Stimulated activated CD4-positive, alpha-beta T cell treated with anti-CD3 and anti-CD28 coated beads, Interleukin-4, amount 100 ng/mL, for 24 hours (primary cell): Measurements from ENCODE around the gene MYH7.
"Not testable (repeated sequence)": the region's sequence is repeated elsewhere in the genome, so short reads cannot be mapped to it uniquely, and the experiment has no call there.

Experiments used
- DNase-seq: peaks from one replicate; pipeline ENCODE4 v3.0.0-alpha.2; 2020

Gene MYH7

DNA sequence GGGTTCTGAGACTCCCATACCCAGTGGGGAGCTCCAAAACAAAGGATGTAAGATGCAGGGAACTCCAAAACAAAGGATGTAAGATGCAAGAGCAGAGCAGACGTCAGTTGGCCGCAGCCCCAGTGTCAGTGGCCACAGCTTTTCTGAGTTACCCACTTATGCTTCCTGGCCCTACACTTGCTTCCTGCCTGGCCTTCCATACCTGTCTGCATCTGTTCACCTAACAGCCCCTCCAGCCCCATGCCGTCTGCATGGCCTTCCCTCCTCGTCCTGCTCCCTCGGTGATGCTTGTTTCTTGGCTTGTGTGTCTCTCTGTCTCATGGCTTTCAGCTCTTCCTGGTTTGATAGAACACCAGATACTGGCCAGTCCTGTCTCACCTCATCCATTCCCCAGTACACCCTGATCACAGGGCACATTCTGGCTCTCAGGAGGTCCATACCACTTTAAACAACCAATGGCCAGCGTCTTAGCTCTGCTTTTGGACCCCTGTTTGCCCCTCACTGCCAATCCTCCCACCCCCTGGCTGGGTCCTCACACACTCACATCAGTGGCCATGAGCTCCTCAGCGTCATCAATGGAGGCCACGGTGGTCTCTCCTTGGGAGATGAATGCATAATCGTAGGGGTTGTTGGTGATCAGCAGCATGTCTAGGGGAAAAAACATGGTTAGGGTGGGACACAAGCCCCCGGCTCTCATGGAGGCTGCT, 5.3 kb downstream of the MYH7 start:
- no peak for DNase-seq

GRCh38 chr14:23428686-23429495, 6.6 kb downstream of the MYH7 start:
- DNase-seq, result no peak

DNA sequence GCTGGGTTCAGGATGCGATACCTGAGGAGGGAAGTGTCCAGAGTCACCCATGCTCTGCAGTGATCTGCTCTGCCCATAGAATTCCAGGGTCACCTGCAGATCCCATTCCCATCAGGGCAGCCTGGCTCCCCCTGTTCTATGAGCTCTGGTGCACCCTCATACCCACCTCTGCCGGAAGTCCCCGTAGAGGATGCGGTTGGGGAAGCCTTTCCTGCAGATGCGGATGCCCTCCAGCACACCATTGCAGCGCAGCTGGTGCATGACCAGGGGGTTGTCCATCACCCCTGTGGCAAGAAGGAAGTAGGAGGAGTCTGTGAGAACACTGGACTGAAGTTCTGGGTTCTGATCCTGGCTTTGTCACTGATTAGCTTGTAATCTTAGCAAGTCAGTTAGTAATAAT, 9.7 kb downstream of the MYH7 start:
- not testable (repeated sequence) for DNase-seq

- no peak for DNase-seq
These were observed 10.3 kb downstream of the MYH7 start for GRCh38 chr14:23425169-23425568.

GRCh38 chr14:23423657-23424056, 11.8 kb downstream of the MYH7 start:
- DNase-seq, result no peak

GRCh38 chr14:23421594-23421993, 13.9 kb downstream of the MYH7 start:
- DNase-seq, result no peak

DNA sequence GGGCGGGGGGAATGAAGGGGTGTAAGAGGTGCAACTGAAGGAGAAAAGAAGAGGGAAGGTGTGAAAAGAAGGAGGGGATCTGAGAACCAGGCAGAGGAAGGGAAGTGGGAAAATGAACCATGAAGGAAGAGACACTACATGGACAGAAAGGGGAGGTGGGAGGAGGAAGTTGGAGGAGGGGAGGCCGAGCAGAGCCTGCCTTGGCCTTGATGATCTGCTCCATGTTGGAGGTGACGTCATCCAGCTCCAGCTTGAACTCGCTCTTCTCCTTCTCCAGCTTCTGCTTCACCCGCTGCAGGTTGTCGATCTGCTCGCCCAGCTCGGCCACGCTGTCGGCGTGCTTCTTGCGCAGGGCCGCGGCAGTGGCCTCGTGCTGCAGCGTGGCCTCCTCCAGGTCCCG, 15.8 kb downstream of the MYH7 start:
- DNase-seq, result not testable (repeated sequence)

GRCh38 chr14:23418021-23418420, 17.4 kb downstream of the MYH7 start:
- DNase-seq, result no peak

DNA sequence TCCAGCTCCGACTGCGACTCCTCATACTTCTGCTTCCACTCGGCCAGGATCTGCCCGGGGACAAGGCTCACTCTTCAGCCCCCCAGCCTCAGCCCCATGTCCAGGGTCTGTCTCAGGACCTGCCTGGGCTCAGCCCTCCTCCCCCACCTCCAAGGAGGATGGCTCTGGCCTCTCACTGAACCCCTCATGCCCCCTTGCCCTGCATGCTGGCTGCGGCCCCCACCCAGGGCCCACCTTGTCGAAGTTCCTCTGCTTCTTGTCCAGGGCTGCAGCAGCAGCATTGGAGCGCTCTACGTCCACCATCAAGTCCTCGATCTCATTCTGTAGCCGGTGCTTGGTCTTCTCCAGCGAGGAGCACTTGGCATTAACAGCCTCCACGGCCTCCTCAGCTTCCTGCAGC, 18.2 kb downstream of the MYH7 start:
- not testable (repeated sequence) for DNase-seq

DNA sequence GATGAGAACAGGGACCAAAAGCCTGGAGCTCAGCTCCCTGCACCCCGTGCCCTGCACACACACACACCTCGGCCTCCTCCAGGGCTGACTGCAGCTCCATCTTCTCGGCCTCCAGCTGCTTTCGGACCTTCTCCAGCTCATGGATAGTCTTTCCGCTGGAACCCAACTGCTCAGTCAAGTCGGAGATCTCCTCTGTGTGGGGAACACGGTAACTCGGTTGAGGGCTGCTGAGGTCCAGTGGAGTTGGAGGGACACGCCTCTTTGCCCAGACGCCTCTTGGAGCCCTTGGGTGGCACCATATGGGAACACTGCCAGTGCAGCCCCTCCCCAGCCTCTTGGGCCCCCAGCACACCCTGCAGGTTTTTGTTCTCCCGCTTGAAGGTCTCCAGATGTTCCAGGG, 18.7 kb downstream of the MYH7 start:
- DNase-seq, result no peak

DNA sequence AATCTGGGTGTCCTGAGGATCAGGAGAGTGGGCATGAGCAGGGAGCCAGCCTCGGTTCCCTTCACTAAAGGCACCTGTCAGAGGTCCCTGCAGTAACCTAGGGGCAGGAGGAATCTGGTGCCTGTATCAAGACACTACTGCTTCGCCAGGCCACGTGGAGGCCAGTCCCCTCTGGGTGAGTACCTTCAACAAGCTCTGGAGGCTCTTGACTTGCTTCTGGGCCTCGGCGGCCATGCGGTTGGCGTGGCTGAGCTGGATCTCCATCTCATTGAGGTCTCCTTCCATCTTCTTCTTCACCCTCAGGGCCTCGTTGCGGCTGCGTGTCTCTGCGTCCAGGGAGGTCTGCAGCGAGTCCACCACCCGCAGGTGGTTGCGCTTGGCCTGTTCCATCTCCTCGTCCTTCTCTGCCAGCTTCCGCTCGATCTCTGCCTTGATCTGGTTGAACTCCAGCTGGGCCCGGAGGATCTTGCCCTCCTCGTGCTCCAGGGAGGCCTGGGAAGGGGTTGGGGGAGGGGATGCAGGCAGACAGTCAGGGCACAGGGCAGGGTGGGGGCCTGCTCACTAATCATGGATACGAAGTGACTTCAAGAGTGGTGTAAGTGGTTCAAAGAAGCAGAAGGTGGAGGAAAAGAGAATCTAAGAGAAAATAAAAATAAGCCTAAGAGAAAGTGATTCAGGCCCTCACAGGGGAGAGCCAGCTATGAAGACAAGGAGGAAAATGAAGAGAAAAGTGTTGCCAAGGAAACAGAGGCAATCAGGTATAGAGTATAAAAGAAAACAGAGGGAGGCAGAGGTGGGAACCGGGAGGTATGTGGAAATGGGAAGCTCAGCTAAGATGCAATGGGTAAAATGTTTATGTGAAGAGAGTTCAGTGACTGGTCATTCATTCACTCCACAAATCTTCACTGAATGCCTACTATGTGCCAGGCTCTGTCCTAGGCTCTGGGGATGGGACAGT, 19.4 kb downstream of the MYH7 start:
- DNase-seq, result no peak

DNA sequence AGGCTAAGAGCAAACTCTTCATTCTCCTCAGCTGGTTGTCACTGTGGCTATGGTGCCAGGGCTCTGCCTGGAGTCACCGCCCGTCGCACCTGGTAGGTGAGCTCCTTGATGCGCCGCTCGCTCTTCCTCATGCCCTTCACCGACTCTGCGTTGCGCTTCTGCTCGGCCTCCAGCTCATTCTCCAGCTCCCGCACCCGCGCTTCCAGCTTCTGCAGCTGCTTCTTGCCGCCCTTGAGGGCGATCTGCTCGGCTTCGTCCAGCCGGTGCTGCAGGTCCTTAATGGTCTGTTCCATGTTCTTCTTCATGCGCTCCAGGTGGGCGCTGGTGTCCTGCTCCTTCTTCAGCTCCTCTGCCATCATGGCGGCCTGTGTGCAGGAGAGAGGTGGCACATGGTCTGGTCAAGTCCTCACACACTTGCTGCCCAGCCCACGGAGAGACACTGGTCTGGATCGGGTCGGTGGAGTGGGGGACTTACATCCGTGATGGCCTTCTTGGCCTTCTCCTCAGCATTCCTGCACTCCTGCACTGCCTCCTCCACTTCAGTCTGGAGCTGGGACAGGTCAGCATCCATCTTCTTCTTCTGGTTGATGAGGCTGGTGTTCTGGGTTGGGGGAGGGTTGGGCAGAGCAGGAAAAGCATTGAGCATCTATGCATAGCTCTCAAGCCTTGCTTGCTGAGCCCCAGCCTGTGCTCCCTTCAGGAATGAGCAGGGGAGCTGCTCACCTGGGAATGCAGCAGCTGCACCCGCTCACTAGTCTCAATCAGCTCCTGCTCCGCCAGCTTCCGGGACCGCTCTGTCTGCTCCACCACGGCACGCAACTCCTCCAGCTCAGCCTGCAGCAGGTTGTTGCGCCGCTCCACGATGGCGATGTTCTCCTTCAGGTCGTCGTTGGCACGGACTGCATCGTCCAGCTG, 20.3 kb downstream of the MYH7 start:
- DNase-seq, result no peak

- DNase-seq, result no peak
These were observed 21.2 kb downstream of the MYH7 start for GRCh38 chr14:23414254-23414653.

DNA sequence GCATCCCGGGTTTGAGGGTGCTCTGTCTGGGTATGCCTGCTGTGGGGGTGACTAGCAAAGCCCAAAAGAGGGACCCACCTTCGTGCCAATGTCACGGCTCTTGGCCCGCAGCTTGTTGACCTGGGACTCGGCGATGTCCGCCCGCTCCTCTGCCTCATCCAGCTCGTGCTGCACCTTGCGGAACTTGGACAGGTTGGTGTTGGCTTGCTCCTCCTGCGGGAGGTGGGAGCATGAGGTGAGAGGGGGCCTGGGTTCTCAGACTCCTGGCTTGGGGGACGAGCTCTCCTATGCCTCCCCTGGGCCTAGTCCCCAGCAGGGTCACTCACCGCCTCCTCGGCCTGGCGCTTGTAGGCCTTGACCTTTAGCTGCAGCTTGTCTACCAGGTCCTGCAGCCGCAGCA, 21.8 kb downstream of the MYH7 start:
- DNase-seq, result no peak

DNA sequence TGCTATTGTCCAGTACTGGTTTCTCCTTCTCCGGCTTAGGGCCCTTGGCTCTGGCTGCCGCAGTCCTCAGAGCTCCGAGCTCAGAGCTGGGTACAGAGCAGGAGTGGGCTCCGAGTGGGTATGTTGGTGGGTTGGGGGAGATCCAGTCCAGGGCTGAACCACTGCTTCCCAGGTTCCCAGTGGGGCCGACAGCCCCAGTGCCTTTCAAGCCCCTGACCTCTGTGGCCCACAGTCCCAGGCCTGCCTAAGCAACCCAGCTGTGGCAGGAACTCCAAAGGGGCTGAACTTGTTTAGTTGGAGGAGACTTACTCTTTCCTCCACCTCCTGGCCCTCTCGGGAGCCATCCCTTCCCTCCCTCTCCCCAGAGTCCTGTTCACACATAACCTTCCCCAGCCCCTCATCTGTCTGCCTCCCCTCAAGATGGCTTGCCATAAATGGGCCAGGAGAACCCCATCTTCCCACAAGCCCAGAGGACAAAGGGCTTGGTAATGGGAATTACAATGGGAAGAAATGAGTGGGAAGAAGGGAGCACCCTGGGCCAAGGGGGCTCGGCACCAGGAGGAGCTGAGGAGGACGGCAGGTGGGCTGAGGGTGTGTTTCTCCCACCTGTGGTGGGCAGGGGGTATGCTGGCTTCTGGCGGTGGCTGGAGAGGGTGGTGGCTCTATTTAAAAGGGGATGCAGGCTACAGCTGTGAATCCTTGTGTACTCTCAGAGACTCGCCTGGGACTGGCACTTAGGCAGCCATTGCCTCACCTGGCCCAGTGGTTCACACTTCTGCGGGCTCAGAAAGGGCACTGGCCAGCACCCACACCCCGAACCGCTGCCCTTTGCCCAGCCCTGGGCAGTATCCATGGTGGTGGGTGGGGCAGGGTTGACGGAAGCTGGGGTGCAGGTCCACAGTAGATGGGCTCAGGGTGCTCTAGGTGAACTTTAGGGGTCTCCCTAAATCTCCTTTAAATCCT, 23.6 kb downstream of the MYH7 start:
- no peak for DNase-seq

DNA sequence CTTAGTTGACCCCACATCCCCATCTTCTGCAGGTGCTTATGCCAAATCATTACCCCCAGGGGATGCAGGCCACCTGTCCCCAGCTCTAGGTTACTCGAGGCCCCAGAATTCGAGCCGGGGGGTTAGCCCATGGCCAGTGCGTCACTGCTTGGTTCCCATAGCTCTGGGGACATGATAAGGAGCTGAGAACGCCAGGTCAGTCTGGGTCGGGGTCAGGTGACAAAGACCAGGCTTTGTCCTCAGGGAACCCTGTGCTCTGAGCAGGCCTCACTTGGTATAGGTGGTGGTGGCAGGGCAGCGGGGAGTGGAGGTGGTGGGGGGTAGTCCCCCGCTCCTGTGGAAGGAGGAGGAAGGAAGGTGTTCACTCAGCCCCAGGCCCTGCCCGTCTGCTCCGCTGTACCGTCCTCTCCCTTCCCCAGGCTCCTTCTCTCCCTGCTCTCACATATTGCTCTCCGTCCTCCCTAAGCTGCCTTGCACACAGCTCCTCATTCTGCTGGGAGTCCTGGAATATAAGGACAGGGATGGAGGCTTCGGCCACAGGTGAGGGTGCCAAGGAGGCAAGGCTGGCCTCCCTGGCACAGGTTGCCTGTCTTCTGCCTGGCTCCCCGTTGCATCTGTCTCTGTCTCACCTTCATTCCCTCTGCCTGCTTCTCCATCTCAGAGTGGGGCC, 25.4 kb downstream of the MYH7 start:
- DNase-seq, result no peak

- DNase-seq, result no peak
These were observed 26.0 kb downstream of the MYH7 start for GRCh38 chr14:23409475-23409874.

DNA sequence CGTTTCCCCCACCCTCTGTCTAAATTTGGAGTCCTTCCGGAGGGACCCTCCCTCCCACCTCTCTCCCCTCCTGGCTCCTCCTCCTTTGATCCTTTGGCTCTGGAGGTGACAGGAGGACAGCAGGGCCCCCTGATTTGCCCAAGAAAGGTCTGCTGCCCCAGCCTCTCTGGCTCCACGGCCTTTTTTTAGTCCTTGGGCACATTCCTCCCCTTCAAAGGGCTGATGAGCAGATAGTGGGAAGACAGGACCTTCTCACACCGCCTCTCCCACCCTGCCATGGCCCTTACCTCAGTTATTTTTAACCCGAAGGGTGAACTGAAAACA, 27.2 kb downstream of the MYH7 start:
- no peak for DNase-seq

GRCh38 chr14:23407516-23408306, 27.7 kb downstream of the MYH7 start, which contains the start of gene MYH6:
Gene MYH6, minus strand, starts transcription at chr14:23408273. Its CDS starts 1,050 bp downstream, at chr14:23407223.
- no peak for DNase-seq
